ENCODE data around the gene PCDHB7. TPM values are rescaled to one million over a fixed set of nuclear protein-coding genes. Genes with fewer than 3 reads are reported as not detected.
"Not testable (repeated sequence)": the region's sequence is repeated elsewhere in the genome, so short reads cannot be mapped to it uniquely, and the experiment has no call there.

PCDHB7 gene
- total and polyA plus RNA-seq, 2 of the 4 experiments (the other 2 are of a cell fraction) = 0.18 to 0.38 TPM

DNA sequence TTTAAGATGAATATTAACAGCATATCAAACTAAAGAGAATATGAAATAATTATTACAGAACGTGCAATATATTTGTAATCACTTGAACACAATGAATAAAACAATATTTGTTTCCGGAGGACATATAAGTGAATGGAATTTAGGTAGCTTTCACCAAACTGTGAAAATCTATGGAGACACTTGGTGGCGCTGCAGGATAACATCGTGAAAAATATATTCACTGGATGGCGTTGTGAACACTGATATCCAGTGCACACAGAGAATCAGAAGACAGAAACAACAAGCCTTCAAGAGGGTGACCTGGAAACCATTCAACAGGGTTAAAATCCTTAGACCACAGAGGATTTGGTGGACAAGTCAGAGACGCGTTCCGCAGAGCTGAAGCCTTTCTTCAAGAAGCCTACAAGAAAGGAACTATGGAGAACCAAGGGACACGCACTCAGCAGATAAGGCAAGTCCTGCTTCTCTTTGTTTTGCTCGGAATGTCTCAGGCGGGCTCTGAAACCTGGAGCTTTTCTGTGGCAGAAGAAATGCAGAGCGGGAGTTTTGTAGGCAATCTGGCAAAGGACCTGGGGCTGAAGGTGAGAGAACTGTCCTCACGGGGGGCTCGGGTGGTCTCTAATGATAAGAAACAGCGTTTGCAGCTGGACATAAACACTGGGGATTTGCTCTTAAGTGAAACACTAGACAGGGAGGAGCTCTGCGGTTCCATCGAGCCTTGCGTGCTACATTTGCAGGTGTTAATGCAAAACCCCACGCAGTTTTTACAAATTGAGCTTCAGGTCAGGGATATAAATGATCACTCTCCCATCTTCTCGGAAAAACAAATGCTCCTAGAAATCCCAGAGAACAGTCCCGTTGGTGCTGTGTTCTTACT, 27.2 kb downstream of the PCDHB7 start, which contains the start of gene PCDHB11:
PCDHB11 (plus strand) TSS at position 269 of the 877 bp plus-strand sequence; CDS start at position 417, 148 bp downstream.
- no peak within 1 kb of the TSS for H2BK5ac ChIP-seq (ENCODE audit: low read depth, low read length, poor library complexity, severe bottlenecking)
- no peaks in the 10 kb centered on the region for H3K36me3 ChIP-seq (ENCODE audit: control insufficient read depth, insufficient read depth, low read length)
- no peak within 1 kb of the TSS for H2AFZ ChIP-seq (replicated peaks; ENCODE audit: low read length, poor library complexity)
- no peaks in the 10 kb centered on the region for H4K20me1 ChIP-seq (ENCODE audit: insufficient read depth, low read length)
- no peak within 1 kb of the TSS for H4K5ac ChIP-seq (ENCODE audit: low read depth, low read length)
- H3K14ac ChIP-seq (replicated peaks; ENCODE audit: low read depth, low read length) = no peak within 1 kb of the TSS
- peaks cover 10% of the 10 kb centered on the region for H3K9me3 ChIP-seq (ENCODE audit: control insufficient read depth, insufficient read depth, low read length)
- H3K4me1 ChIP-seq (ENCODE audit: control insufficient read depth, insufficient read depth, low read length) = no peaks in the 10 kb centered on the region
- ChIA-PET CTCF (interaction anchor here (0.9 kb wide), 1 partner anchor 214 kb away, joined by 3 read pairs; the partner anchor contains the start of gene PCDHGA10), POLR2A (ENCODE audit: unreplicated experiment) (no interaction called here)
- H3K9me1 ChIP-seq (ENCODE audit: insufficient read depth, low read length) = no peaks in the 10 kb centered on the region
- H3K56ac ChIP-seq (ENCODE audit: extremely low read depth, insufficient read depth, low read length) = no peak within 1 kb of the TSS
- H3K4ac ChIP-seq (ENCODE audit: low read depth, low read length) = no peak within 1 kb of the TSS
- no TSS peak for BruUV-seq (replicated peaks)
- no peak within 1 kb of the TSS for H2BK120ac ChIP-seq (ENCODE audit: low read depth, low read length)
- H3K27ac ChIP-seq (ENCODE audit: insufficient read depth, low read length) = no peak within 1 kb of the TSS
- H3K18ac ChIP-seq (ENCODE audit: low read depth, low read length) = no peak within 1 kb of the TSS
- dilution Hi-C loops (cut with HindIII; ENCODE audit: low sequenced_read_pairs, unreplicated experiment) = no loop called here
- no peak within 1 kb of the TSS for H3K23ac ChIP-seq (ENCODE audit: low read depth, low read length)
- no peak within 1 kb of the TSS for H4K91ac ChIP-seq (ENCODE audit: insufficient read depth, low read depth, low read length)
- intact Hi-C loops (cut with micrococcal nuclease) = no loop called here
- 0% methylated on average over 1 of the region's 21 CpGs; no CpG with 5 or more reads in 1 of the 2 experiments for WGBS, 2 experiments (ENCODE audit: extremely low coverage in 2 of 2, insufficient read length in 1 of 2)
- no peak within 1 kb of the TSS for H3K9ac ChIP-seq (ENCODE audit: low read depth, low read length)
- H2BK20ac ChIP-seq (ENCODE audit: low read depth, low read length) = no peak within 1 kb of the TSS
- H3K4me2 ChIP-seq (ENCODE audit: low read depth, low read length) = peak within 1 kb of the TSS; percentile 16; the same call in 1 of the 2 replicates
- H3K79me1 ChIP-seq (ENCODE audit: low read depth in 1 of 2, low read length in 2 of 2) = no peaks in the 10 kb centered on the region
- in situ Hi-C loops (cut with MboI; ENCODE audit: low sequenced_read_pairs) = no loop called here
- H2BK15ac ChIP-seq (ENCODE audit: low read depth, low read length) = no peak within 1 kb of the TSS
- H2AK9ac ChIP-seq (replicated peaks; ENCODE audit: low read depth, low read length, poor library complexity) = no peak within 1 kb of the TSS
- no peaks in the 10 kb centered on the region for H3K27me3 ChIP-seq (ENCODE audit: control insufficient read depth, insufficient read depth, low read length)
- H4K8ac ChIP-seq (ENCODE audit: low read depth in 2 of 2, low read length in 2 of 2) = no peak within 1 kb of the TSS
- TF ChIP-seq, protein P1, sequence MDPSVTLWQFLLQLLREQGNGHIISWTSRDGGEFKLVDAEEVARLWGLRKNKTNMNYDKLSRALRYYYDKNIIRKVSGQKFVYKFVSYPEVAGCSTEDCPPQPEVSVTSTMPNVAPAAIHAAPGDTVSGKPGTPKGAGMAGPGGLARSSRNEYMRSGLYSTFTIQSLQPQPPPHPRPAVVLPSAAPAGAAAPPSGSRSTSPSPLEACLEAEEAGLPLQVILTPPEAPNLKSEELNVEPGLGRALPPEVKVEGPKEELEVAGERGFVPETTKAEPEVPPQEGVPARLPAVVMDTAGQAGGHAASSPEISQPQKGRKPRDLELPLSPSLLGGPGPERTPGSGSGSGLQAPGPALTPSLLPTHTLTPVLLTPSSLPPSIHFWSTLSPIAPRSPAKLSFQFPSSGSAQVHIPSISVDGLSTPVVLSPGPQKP (IDR thresholded peaks at IDR 0.05; ENCODE audit: borderline replicate concordance, low read depth, low read length) = no peak
- DNase-seq (no peak), ATAC-seq (ENCODE audit: low read depth) (no peak)
- no peak within 1 kb of the TSS for H2AK5ac ChIP-seq (ENCODE audit: low read depth, low read length)
- H3K4me3 ChIP-seq (ENCODE audit: insufficient read depth, low read depth, low read length) = peak within 1 kb of the TSS; percentile 25; the same call in 1 of the 2 replicates

DNA sequence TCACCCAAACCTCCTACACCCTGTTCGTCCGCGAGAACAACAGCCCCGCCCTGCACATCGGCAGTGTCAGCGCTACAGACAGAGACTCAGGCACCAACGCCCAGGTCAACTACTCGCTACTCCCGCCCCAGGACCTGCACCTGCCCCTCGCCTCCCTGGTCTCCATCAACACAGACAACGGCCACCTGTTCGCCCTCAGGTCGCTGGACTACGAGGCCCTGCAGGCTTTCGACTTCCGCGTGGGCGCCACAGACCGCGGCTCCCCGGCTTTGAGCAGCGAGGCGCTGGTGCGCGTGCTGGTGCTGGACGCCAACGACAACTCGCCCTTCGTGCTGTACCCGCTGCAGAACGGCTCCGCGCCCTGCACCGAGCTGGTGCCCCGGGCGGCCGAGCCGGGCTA, 28.7 kb downstream of the PCDHB7 start:
- POLR2A ChIA-PET (ENCODE audit: unreplicated experiment); ATAC-seq (ENCODE audit: low read depth); H2AK9ac ChIP-seq (replicated peaks; ENCODE audit: low read depth, low read length, poor library complexity); H3K4me1 ChIP-seq (ENCODE audit: control insufficient read depth, insufficient read depth, low read length); H3K27me3 ChIP-seq (ENCODE audit: control insufficient read depth, insufficient read depth, low read length); H2AK5ac ChIP-seq (ENCODE audit: low read depth, low read length); H3K4me3 ChIP-seq (ENCODE audit: insufficient read depth, low read depth, low read length); H2BK120ac ChIP-seq (ENCODE audit: low read depth, low read length); H2AFZ ChIP-seq (replicated peaks; ENCODE audit: low read length, poor library complexity); H3K4ac ChIP-seq (ENCODE audit: low read depth, low read length); H3K36me3 ChIP-seq (ENCODE audit: control insufficient read depth, insufficient read depth, low read length); CTCF ChIA-PET; H4K8ac ChIP-seq (ENCODE audit: low read depth in 2 of 2, low read length in 2 of 2); H3K56ac ChIP-seq (ENCODE audit: extremely low read depth, insufficient read depth, low read length); H3K9me1 ChIP-seq (ENCODE audit: insufficient read depth, low read length); H3K18ac ChIP-seq (ENCODE audit: low read depth, low read length); intact Hi-C loops (cut with micrococcal nuclease); H3K9ac ChIP-seq (ENCODE audit: low read depth, low read length); H3K4me2 ChIP-seq (ENCODE audit: low read depth, low read length); H4K20me1 ChIP-seq (ENCODE audit: insufficient read depth, low read length); H3K23ac ChIP-seq (ENCODE audit: low read depth, low read length); in situ Hi-C loops (cut with MboI; ENCODE audit: low sequenced_read_pairs); H4K91ac ChIP-seq (ENCODE audit: insufficient read depth, low read depth, low read length); H4K5ac ChIP-seq (ENCODE audit: low read depth, low read length); BruUV-seq (replicated peaks); dilution Hi-C loops (cut with HindIII; ENCODE audit: low sequenced_read_pairs, unreplicated experiment); H2BK15ac ChIP-seq (ENCODE audit: low read depth, low read length); H3K14ac ChIP-seq (replicated peaks; ENCODE audit: low read depth, low read length); H3K27ac ChIP-seq (ENCODE audit: insufficient read depth, low read length); H2BK20ac ChIP-seq (ENCODE audit: low read depth, low read length); H3K79me1 ChIP-seq (ENCODE audit: low read depth in 1 of 2, low read length in 2 of 2); DNase-seq; H2BK5ac ChIP-seq (ENCODE audit: low read depth, low read length, poor library complexity, severe bottlenecking): not testable (repeated sequence)
- 12% methylated on average over 8 of the region's 38 CpGs; no CpG with 5 or more reads in 1 of the 2 experiments for WGBS, 2 experiments (ENCODE audit: extremely low coverage in 2 of 2, insufficient read length in 1 of 2)
- peaks cover 13% of the 10 kb centered on the region for H3K9me3 ChIP-seq (ENCODE audit: control insufficient read depth, insufficient read depth, low read length)

All from IMR-90 (cell line).